HG03342 (cell line): ENCODE results near the gene CDKAL1.
"Not testable (repeated sequence)": the region's sequence is repeated elsewhere in the genome, so short reads cannot be mapped to it uniquely, and the experiment has no call there.

ENCODE experiments used
- ATAC-seq: cut with Tn5 transposase; IDR thresholded peaks from one replicate; pipeline ENCODE4 v1.9.1; 2021; ENCODE audit warnings: mild to moderate bottlenecking, moderate library complexity; ENCODE audit not compliant: unreplicated experiment

The CDKAL1 gene

DNA sequence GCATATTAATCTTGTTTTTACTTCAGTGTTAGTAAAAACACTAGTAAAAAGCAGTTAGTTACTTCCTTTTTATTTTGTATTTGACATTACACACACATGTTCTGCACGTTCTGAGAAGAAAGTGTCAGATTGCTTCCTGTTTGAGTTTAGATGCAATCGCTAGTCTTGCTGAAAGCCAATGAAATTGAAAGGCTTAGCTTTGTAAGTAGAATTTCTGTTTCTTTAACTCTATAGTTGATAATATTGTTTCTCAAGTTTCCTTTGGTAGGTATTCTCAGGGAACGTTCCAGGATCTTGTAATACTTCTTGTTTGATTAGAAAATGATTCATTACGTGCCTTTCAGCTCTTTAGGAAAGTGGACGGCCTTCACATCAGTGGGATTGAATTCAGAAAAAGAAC, 55.0 kb downstream of the CDKAL1 start:
- no peak for ATAC-seq

DNA sequence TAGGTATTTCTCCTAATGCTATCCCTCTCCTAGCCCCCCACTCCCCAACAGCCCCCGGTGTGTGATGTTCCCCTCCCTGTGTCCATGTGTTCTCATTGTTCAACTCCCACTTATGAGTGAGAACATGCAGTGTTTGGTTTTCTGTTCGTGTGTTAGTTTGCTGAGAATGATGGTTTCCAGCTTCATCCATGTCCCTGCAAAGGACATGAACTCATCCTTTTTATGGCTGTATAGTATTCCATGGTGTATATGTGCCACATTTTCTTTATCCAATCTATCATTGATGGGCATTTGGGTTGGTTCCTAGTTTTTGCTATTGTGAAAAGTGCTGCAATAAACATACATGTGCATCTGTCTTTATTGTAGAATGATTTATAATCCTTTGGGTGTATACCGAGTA, 56.2 kb downstream of the CDKAL1 start:
- ATAC-seq, result not testable (repeated sequence)

GRCh38 chr6:20594299-20594853, 60.1 kb downstream of the CDKAL1 start:
- not testable (repeated sequence) for ATAC-seq

- ATAC-seq, result peak; percentile 65
These were observed 65.2 kb downstream of the CDKAL1 start for GRCh38 chr6:20599302-20600051.

- ATAC-seq, result no peak
These were observed 66.6 kb downstream of the CDKAL1 start for GRCh38 chr6:20600831-20601230.

DNA sequence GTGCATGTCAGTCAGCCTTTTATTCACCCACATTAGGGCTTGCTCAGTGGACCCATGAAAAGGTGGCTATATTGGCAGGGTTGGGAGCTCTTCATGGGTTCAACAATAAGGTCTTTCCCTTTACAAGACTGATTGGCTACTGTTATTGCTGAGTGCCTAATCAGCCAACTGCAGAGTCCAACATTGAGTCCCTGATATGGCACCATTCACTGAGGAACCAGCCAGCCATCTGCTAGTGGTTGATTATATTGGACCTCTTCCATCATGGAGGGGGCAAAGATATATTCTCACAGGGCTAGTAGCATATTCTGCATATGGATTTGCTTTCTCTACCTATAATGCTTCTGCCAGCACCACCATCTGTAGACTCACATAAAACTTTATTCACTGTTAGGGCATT, 69.9 kb downstream of the CDKAL1 start:
- ATAC-seq, result no peak

GRCh38 chr6:20605061-20605460, 70.8 kb downstream of the CDKAL1 start:
- no peak for ATAC-seq

- no peak for ATAC-seq
These were observed 71.3 kb downstream of the CDKAL1 start for GRCh38 chr6:20605581-20605980.

DNA sequence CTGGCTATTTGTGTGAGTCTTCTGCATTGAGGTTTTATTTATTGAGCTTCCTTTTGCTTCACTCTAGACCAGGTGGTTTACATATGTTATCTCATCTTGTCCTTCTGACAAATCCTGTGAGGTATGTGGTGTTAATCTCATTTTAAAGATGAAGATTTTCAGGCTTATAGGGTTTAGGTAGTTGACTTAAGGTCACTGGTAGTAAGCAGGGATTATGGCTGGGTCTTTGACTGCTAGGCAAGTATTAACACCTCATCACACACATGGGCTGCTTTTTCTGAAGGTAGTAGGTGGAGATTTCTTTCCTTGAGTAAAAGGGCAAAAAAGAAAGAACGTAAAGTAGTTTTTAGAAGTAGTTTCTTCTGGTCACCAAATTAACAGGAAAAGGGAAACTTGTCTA, 72.6 kb downstream of the CDKAL1 start:
- ATAC-seq, result no peak

DNA sequence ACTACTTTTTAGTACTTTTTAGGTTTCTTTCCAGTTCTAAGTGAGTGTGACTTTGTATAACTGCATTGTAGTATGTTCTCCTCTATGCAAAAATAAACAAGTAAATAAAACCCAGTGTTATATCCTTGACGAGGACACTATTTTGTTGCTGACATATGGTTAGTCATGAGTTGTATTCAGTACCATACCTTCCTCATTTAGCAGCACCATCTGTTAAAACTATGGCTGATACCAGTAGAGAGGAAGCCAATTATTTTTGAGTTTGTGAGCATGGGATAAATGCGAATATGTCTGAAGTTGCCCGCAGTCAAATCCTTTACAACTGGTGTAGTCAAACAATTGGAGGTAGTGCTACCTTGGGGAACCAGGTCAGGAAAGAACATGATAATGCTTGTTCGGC, 74.1 kb downstream of the CDKAL1 start:
- ATAC-seq, result no peak

DNA sequence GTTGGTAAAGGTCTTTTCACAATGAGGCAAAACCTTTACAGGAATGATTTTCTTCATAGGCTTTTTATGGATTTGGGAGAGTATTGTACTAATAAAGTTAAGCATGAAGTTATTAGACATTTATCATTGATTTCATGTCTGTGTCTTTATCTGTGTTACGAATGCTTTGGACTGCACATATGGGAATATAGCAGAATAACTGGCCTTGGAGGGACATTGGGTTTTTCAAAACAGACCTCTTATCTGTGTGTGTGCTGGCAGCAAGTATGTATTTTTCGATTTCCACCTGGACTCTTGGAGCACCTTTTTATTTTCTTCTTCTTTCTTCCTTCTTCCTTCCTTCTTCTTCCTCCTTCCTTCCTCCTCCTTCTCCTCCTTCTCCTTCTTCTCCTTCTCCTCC, 74.6 kb downstream of the CDKAL1 start:
- no peak for ATAC-seq

GRCh38 chr6:20609924-20610323, 75.7 kb downstream of the CDKAL1 start:
- not testable (repeated sequence) for ATAC-seq

GRCh38 chr6:20610636-20611370, 76.5 kb downstream of the CDKAL1 start:
- no peak for ATAC-seq

- not testable (repeated sequence) for ATAC-seq
These were observed 83.3 kb downstream of the CDKAL1 start for GRCh38 chr6:20617537-20617936.

DNA sequence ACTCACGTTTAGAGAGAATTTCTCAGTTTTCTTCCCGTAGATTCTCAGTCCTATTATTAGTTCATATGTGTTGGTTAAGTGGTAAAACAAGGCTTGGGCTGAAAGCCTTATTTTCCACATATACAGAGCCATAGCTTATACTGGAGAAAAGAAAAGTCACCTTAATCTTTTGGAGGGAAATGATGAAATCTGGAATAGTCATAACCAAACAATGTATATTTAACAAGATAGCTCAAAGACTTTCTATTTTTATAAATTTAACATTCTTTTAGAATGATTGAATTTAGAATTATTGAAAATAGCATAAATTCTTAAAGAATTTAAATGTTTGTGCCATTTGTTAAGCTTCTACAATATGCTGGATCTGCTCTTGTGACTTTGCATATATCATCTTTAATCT, 85.8 kb downstream of the CDKAL1 start:
- ATAC-seq, result no peak

- ATAC-seq, result no peak
These were observed 89.5 kb downstream of the CDKAL1 start for GRCh38 chr6:20623761-20624160.

- ATAC-seq, result no peak
These were observed 91.9 kb downstream of the CDKAL1 start for GRCh38 chr6:20626165-20626564.

DNA sequence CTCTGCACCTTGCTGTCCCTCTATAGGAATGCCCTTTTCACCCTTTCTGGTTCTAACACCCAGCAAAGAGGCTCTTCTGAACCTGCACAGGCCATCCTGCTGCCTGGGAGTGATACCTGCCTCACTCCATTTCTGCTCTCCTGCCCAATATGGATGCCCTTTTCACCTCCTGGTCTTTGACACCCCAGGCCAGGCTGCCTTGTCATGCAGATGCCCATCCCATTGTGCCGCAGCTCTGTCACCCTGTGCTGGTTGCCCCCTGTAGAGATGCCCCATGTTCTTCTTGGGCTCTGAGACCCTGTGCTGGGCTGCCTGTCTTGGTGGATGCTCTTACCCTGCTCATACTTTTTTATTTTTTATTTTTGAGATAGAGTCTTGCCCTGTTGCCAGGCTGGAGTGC, 95.3 kb downstream of the CDKAL1 start:
- ATAC-seq, result no peak

GRCh38 chr6:20630136-20630535, 95.9 kb downstream of the CDKAL1 start:
- no peak for ATAC-seq

- no peak for ATAC-seq
These were observed 96.6 kb downstream of the CDKAL1 start for GRCh38 chr6:20630617-20631548.

- ATAC-seq, result no peak
These were observed 97.3 kb downstream of the CDKAL1 start for GRCh38 chr6:20631549-20631924.
